ENCODE results near the gene UBTF. TPM values are rescaled to one million over a fixed set of nuclear protein-coding genes. Genes with fewer than 3 reads are reported as not detected.
A peak's percentile ranks its signal among the peaks of the same experiment; 100 is the strongest.

UBTF gene
- total and polyA plus RNA-seq, 4 experiments from 2014 or later, result 12.2 to 264 (median 157) TPM

DNA sequence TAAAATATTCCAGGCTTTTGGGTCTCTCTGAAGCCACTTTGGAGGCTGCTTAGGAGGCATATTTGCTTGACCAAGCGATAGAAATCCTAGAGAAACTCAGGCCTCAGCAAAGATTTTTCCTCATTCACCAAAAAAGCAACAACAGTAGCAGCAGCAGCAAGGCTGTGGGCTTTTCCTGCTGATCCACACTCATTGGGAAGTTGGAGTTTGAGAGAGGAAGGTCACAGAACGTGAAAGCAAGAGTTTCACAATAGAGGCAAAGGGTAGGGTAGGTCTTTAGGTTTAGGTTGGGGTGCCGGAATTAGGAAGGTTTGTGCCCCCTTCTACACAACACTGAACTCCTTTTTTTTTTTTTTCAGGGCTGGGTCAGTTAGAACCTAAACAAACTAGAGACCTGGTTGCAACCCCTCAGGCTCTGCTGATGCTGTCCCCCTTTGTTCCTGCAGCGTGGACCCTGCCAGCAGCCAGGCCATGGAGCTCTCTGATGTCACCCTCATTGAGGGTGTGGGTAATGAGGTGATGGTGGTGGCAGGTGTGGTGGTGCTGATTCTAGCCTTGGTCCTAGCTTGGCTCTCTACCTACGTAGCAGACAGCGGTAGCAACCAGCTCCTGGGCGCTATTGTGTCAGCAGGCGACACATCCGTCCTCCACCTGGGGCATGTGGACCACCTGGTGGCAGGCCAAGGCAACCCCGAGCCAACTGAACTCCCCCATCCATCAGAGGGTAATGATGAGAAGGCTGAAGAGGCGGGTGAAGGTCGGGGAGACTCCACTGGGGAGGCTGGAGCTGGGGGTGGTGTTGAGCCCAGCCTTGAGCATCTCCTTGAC lies 30.7 kb downstream of the UBTF start:
- DNase-seq, result no peak
- CTCF ChIA-PET (ENCODE audit: partially characterized antibody), result interaction anchor here (0.7 to 1.7 kb wide), 2 partner anchors 21 to 146 kb away, joined by 3 read pairs; no protein-coding TSS in a partner anchor
- intact Hi-C loops (cut with micrococcal nuclease), result no loop called here
- no peak overlapping the region for H3K4me3 ChIP-seq (ENCODE audit: low read length in 2 of 2)
- H3K36me3 Mint-ChIP-seq, result peaks cover 12 to 45% of the 10 kb centered on the region in 2 donors
- H3K4me1 ChIP-seq (ENCODE audit: insufficient read depth, low read length), result peaks cover 37% of the 10 kb centered on the region
- H3K4me3 Mint-ChIP-seq, result peak overlapping the region; percentile 43 to 100 (median 98)
- peaks cover 32% of the 10 kb centered on the region for H3K36me3 ChIP-seq (ENCODE audit: insufficient read depth, low read length)
- H3K9me3 ChIP-seq (ENCODE audit: control insufficient read depth in 1 of 2, low read length in 2 of 2), result no peaks in the 10 kb centered on the region
- H3K9me3 Mint-ChIP-seq, result peaks cover 0 to 5% (median 0%) of the 10 kb centered on the region in 8 donors
- H3K27ac ChIP-seq (ENCODE audit: low read depth, low read length), result peak overlapping the region; percentile 98
- H3K27me3 ChIP-seq (ENCODE audit: insufficient read depth, low read length), result no peaks in the 10 kb centered on the region
- H3K27me3 Mint-ChIP-seq, result no peaks in the 10 kb centered on the region
- POLR2A ChIA-PET (ENCODE audit: partially characterized antibody), result interaction anchor here (1.1 to 10.9 kb wide), 3 partner anchors 11 to 138 kb away, joined by 4 to 159 read pairs (median 143); partner anchors contain the start of genes ATXN7L3 and UBTF
- H3K4me1 Mint-ChIP-seq, result peaks cover 30 to 50% (median 40%) of the 10 kb centered on the region in 4 donors
- peak overlapping the region in 6 of 7 donors; percentile 41 to 100 (median 100) for H3K27ac Mint-ChIP-seq

DNA sequence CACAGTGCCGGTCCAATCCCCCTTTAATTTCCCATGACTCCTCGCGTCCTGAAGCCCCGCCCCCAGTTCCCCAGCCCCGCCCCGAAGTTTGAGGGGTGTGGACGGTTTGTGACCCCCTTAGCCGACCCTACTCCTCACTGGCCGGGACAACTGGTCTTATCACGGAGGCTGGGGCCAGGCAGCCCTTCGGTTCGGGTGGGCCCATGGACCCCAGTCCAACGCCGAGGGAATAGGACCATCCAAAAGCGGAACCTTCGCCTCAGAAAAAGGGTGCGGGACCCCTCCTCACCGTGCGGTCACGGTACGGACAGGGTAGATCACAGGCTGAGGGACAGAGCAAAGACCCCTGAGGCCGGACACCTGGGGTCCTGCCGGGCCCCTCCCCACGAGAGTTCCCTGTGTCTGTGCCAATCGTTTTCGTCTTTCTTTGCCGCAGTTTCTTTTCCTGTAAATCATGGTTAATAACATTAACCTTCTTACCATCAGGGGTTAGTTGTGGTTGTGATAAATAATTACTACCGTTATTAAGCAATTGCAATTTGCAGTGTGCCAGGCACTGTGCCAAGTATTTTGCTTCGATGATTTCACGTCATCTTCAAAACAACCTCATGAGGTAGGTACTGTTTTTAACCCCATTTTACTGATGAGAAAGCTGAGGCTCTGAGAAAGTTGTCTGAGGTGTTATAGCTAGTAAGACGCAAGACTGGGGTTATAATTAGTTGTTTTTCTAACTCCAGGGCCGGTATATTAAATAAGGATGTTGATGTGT lies 32.2 kb downstream of the UBTF start:
- POLR2A ChIA-PET (ENCODE audit: partially characterized antibody), result interaction anchor here (0.6 to 10.9 kb wide), 25 partner anchors 8 to 863 kb away, joined by 3 to 159 read pairs (median 6); partner anchors contain the start of genes ATXN7L3, G6PC3, GPATCH8 and HDAC5
- Mint-ChIP-seq H3K9me3 (peaks cover 0 to 5% (median 0%) of the 10 kb centered on the region in 8 donors), H3K27me3 (no peaks in the 10 kb centered on the region), H3K27ac (peak overlapping the region; percentile 96 to 100 (median 100)), H3K4me1 (peaks cover 31 to 62% (median 46%) of the 10 kb centered on the region in 4 donors), H3K4me3 (peak overlapping the region; percentile 97 to 100 (median 99)), H3K36me3 (peaks cover 12 to 40% of the 10 kb centered on the region in 2 donors)
- H3K4me3 ChIP-seq (ENCODE audit: low read length in 2 of 2), result peak overlapping the region; percentile 65 to 96
- H3K9me3 ChIP-seq (ENCODE audit: control insufficient read depth in 1 of 2, low read length in 2 of 2), result no peaks in the 10 kb centered on the region
- peak; percentile 40 to 69 (median 51) for DNase-seq
- H3K27ac ChIP-seq (ENCODE audit: low read depth, low read length), result peak overlapping the region; percentile 98
- CTCF ChIA-PET (ENCODE audit: partially characterized antibody), result interaction anchor here (0.7 to 4.2 kb wide), 9 partner anchors 11 to 158 kb away, joined by 3 to 32 read pairs (median 8); partner anchors contain the start of genes GRN and HROB
- peaks cover 44% of the 10 kb centered on the region for H3K4me1 ChIP-seq (ENCODE audit: insufficient read depth, low read length)
- H3K27me3 ChIP-seq (ENCODE audit: insufficient read depth, low read length), result no peaks in the 10 kb centered on the region
- peaks cover 22% of the 10 kb centered on the region for H3K36me3 ChIP-seq (ENCODE audit: insufficient read depth, low read length)
- intact Hi-C loops (cut with micrococcal nuclease), result no loop called here

- H3K36me3 ChIP-seq (ENCODE audit: insufficient read depth, low read length), result peaks cover 30% of the 10 kb centered on the region
- DNase-seq, result peak; percentile 99 to 100 (median 99)
- ChIA-PET CTCF (ENCODE audit: partially characterized antibody) (interaction anchor here (0.7 to 4.2 kb wide), 16 partner anchors 12 to 159 kb away, joined by 3 to 32 read pairs (median 5); partner anchors contain the start of genes GRN, HROB and SLC25A39), POLR2A (ENCODE audit: partially characterized antibody) (interaction anchor here (0.7 to 10.9 kb wide), 32 partner anchors 9 to 975 kb away, joined by 3 to 159 read pairs (median 4); partner anchors contain the start of genes ATXN7L3, G6PC3, GPATCH8 and HDAC5)
- no peaks in the 10 kb centered on the region for H3K27me3 Mint-ChIP-seq
- H3K27ac Mint-ChIP-seq, result peak within 1 kb of the TSS; percentile 96 to 100 (median 100)
- H3K4me1 Mint-ChIP-seq, result peaks cover 34 to 67% (median 51%) of the 10 kb centered on the region in 4 donors
- H3K4me1 ChIP-seq (ENCODE audit: insufficient read depth, low read length), result peaks cover 44% of the 10 kb centered on the region
- peak within 1 kb of the TSS; percentile 97 to 100 (median 99) for H3K4me3 Mint-ChIP-seq
- intact Hi-C loops (cut with micrococcal nuclease), result loop anchor here (1.0 kb wide), 5 partner anchors 14 to 138 kb away; partner anchors contain the start of genes HDAC5, HROB and SLC25A39
- no peaks in the 10 kb centered on the region for H3K27me3 ChIP-seq (ENCODE audit: insufficient read depth, low read length)
- H3K27ac ChIP-seq (ENCODE audit: low read depth, low read length), result peak within 1 kb of the TSS; percentile 98
- H3K36me3 Mint-ChIP-seq, result peaks cover 20 to 46% of the 10 kb centered on the region in 2 donors
- H3K9me3 Mint-ChIP-seq, result peaks cover 0 to 5% (median 0%) of the 10 kb centered on the region in 8 donors
- H3K4me3 ChIP-seq (ENCODE audit: low read length in 2 of 2), result peak within 1 kb of the TSS; percentile 96 to 98
- H3K9me3 ChIP-seq (ENCODE audit: control insufficient read depth in 1 of 2, low read length in 2 of 2), result no peaks in the 10 kb centered on the region
These were observed 33.0 kb downstream of the UBTF start, which contains the start of gene TMUB2 for GRCh38 chr17:44186307-44187130. TSS of gene TMUB2 (plus strand) at chr17:44186972. CDS start at chr17:44187709, 737 bp downstream.

DNA sequence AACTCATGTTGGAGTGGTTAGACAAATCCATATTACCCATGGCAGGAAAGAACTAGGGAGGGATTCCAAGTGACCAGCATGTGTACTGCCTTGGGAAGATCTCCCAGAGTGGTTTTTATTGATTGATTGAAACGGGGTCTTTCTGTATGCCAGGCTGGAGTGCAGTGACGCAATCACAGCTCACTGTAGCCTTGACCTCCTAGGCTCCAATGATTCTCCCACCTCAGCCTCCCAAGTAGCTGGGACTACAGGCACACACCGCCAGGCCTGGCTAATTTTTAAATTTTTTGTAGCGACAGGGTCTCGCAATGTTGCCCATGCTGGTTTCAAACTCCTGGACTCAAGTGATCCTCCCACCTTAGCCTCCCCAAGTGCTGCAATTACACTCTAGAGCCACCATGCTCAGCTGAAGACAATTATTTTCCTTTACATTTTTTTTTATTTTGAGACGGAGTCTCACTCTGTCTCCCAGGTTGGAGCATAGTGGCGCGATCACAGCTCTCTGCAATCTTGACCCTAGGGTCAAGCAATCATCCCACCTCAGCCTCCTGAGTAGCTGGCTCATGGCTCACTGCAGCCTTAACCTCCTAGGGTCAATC lies 35.2 kb downstream of the UBTF start:
- Histone ChIP-seq H3K27ac (ENCODE audit: low read depth, low read length) (no peak overlapping the region), H3K9me3 (ENCODE audit: control insufficient read depth in 1 of 2, low read length in 2 of 2) (no peaks in the 10 kb centered on the region), H3K4me1 (ENCODE audit: insufficient read depth, low read length) (peaks cover 44% of the 10 kb centered on the region), H3K4me3 (ENCODE audit: low read length in 2 of 2) (no peak overlapping the region), H3K36me3 (ENCODE audit: insufficient read depth, low read length) (peaks cover 19% of the 10 kb centered on the region), H3K27me3 (ENCODE audit: insufficient read depth, low read length) (no peaks in the 10 kb centered on the region)
- Mint-ChIP-seq H3K9me3 (peaks cover 0 to 5% (median 0%) of the 10 kb centered on the region in 8 donors), H3K36me3 (peaks cover 8 to 34% of the 10 kb centered on the region in 2 donors), H3K4me3 (peak overlapping the region in 6 of 8 donors; percentile 4 to 99 (median 30)), H3K27me3 (no peaks in the 10 kb centered on the region), H3K27ac (peak overlapping the region in 6 of 7 donors; percentile 12 to 96 (median 39)), H3K4me1 (peaks cover 32 to 67% (median 46%) of the 10 kb centered on the region in 4 donors)
- ChIA-PET CTCF (ENCODE audit: partially characterized antibody) (interaction anchor here (1.3 to 4.2 kb wide), 4 partner anchors 14 to 147 kb away, joined by 3 to 32 read pairs (median 8); partner anchors contain the start of gene ASB16), POLR2A (ENCODE audit: partially characterized antibody) (interaction anchor here (1.0 to 10.9 kb wide), 6 partner anchors 12 to 141 kb away, joined by 3 to 159 read pairs (median 28); partner anchors contain the start of genes ATXN7L3, HDAC5, SLC25A39 and UBTF)
- intact Hi-C loops (cut with micrococcal nuclease), result no loop called here
- no peak for DNase-seq

DNA sequence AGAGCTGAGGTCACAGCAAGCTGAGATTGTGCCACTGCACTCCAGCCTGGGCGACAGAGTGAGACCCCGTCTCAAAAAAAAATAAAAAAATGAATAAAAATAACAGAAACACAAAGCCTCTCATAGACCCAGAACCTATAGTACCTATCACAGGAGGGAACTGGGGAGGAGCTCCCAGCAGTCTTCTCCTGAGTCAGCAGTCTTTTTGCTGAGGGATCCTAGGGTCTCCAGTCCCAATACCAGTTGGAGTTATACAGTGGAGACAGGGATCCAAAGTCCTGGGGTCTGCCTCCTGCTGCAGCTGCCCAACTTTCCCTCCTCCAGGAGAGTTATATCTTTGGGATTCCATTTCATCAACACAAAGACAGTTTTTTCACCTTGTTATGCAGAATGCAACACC lies 36.5 kb downstream of the UBTF start:
- Mint-ChIP-seq H3K27me3 (no peaks in the 10 kb centered on the region), H3K36me3 (peaks cover 13 to 36% of the 10 kb centered on the region in 2 donors), H3K4me1 (peaks cover 25 to 55% (median 42%) of the 10 kb centered on the region in 4 donors), H3K27ac (peak overlapping the region in 3 of 7 donors; percentile 8 to 46 (median 35)), H3K9me3 (peaks cover 0 to 3% (median 0%) of the 10 kb centered on the region in 8 donors), H3K4me3 (peak overlapping the region in 3 of 8 donors; percentile 7 to 20 (median 8))
- DNase-seq, result no peak
- no peaks in the 10 kb centered on the region for H3K27me3 ChIP-seq (ENCODE audit: insufficient read depth, low read length)
- peaks cover 36% of the 10 kb centered on the region for H3K4me1 ChIP-seq (ENCODE audit: insufficient read depth, low read length)
- ChIA-PET POLR2A (ENCODE audit: partially characterized antibody) (interaction anchor here (0.8 to 1.2 kb wide), 2 partner anchors 21 to 116 kb away, joined by 3 read pairs; partner anchors contain the start of gene LSM12), CTCF (ENCODE audit: partially characterized antibody) (no interaction called here)
- H3K36me3 ChIP-seq (ENCODE audit: insufficient read depth, low read length), result peaks cover 19% of the 10 kb centered on the region
- no peak overlapping the region for H3K4me3 ChIP-seq (ENCODE audit: low read length in 2 of 2)
- no peak overlapping the region for H3K27ac ChIP-seq (ENCODE audit: low read depth, low read length)
- no peaks in the 10 kb centered on the region for H3K9me3 ChIP-seq (ENCODE audit: control insufficient read depth in 1 of 2, low read length in 2 of 2)
- intact Hi-C loops (cut with micrococcal nuclease), result no loop called here
